PC-3 (cell line): ENCODE results near the gene GBF1. TPM values are rescaled to one million over a fixed set of nuclear protein-coding genes. Genes with fewer than 3 reads are reported as not detected.
"Not testable (repeated sequence)": the region's sequence is repeated elsewhere in the genome, so short reads cannot be mapped to it uniquely, and the experiment has no call there.

Experiments used
- ATAC-seq: fragments of 200-7000 bp; cut with Tn5 transposase; 2 replicates; pipeline ENCODE4 v1.9.1; 2020; ENCODE audit warnings: mild to moderate bottlenecking, moderate library complexity
- BruUV-seq: library from RNA; stranded (reverse); fragments of 400-500 nt; replicated peaks from 2 replicates; lab custom pipeline; 2021; lab: Mats Ljungman, UMichigan
- CTCF ChIA-PET: fragments of 300-600 bp; sonication (Branson Sonifier 250); formaldehyde crosslinking; loops from one replicate; lab custom pipeline; 2022; ENCODE audit warnings: antibody characterized with exemption; lab: Charles Lee
- POLR2A ChIA-PET: fragments of 300-600 bp; sonication (Branson Sonifier 250); formaldehyde crosslinking; loops from one replicate; lab custom pipeline; 2022; ENCODE audit warnings: antibody characterized with exemption; ENCODE audit not compliant: unreplicated experiment; lab: Charles Lee
- DNase-seq: peaks from one replicate; pipeline ENCODE4 v3.0.0-alpha.2; 2015
- H2AFZ ChIP-seq: fragments of 300-600 bp; sonication (generic); 2 replicates; pipeline ENCODE4 v1.6.0; 2016; ENCODE audit warnings: antibody characterized with exemption, low read length
- H3F3A ChIP-seq: fragments of 300-600 bp; sonication (generic); one replicate; pipeline ENCODE4 v1.6.0; 2017; ENCODE audit warnings: antibody characterized with exemption, low read length, control low read depth, mild to moderate bottlenecking; ENCODE audit not compliant: unreplicated experiment
- H3K27ac ChIP-seq: fragments of 300-600 bp; sonication (generic); 2 replicates; pipeline ENCODE4 v1.5.1; 2016; ENCODE audit warnings: mild to moderate bottlenecking, low read length
- H3K27me3 ChIP-seq: fragments of 300-600 bp; sonication (generic); 2 replicates; pipeline ENCODE4 v1.6.1; 2016; ENCODE audit warnings: low read length, mixed read lengths
- H3K36me3 ChIP-seq: fragments of 300-600 bp; sonication (generic); 2 replicates; pipeline ENCODE4 v1.6.1; 2016; ENCODE audit warnings: low read depth, mixed run types, low read length, mixed read lengths
- H3K4me1 ChIP-seq: fragments of 300-600 bp; sonication (generic); 2 replicates; pipeline ENCODE4 v1.5.1; 2016; ENCODE audit warnings: low read length; ENCODE audit not compliant: insufficient read depth
- H3K4me2 ChIP-seq: fragments of 300-600 bp; sonication (generic); 2 replicates; pipeline ENCODE4 v1.6.0; 2016; ENCODE audit warnings: low read length
- H3K4me3 ChIP-seq: fragments of 300-600 bp; sonication (generic); 2 replicates; pipeline ENCODE4 v1.5.1; 2016; ENCODE audit warnings: mild to moderate bottlenecking, low read length, mixed read lengths
- H3K79me2 ChIP-seq: fragments of 300-600 bp; sonication (generic); 2 replicates; pipeline ENCODE4 v1.6.1; 2017; ENCODE audit warnings: low read length, mixed read lengths
- H3K9ac ChIP-seq: fragments of 300-600 bp; sonication (generic); 2 replicates; pipeline ENCODE4 v1.6.0; 2016; ENCODE audit warnings: mild to moderate bottlenecking, low read length
- H3K9me2 ChIP-seq: fragments of 300-600 bp; sonication (generic); replicated peaks from 2 replicates; pipeline ENCODE4 v1.6.1; 2016; ENCODE audit warnings: mixed run types, low read length, mixed read lengths
- H3K9me3 ChIP-seq: fragments of 300-600 bp; sonication (generic); 2 replicates; pipeline ENCODE4 v1.6.1; 2016; ENCODE audit warnings: low read length, mixed read lengths
- H4K20me1 ChIP-seq: fragments of 300-600 bp; sonication (generic); 2 replicates; pipeline ENCODE4 v1.6.1; 2016; ENCODE audit warnings: low read length, mixed read lengths
- EZH2 ChIP-seq: fragments of 300-600 bp; sonication (generic); IDR thresholded peaks from one replicate; pipeline ENCODE4 v1.6.1; 2017; ENCODE audit warnings: antibody characterized with exemption, mild to moderate bottlenecking, low read length; ENCODE audit not compliant: unreplicated experiment
- EZH2phosphoT487 ChIP-seq: fragments of 300-600 bp; sonication (generic); IDR thresholded peaks from 2 replicates; pipeline ENCODE4 v1.6.1; 2018; ENCODE audit warnings: mild to moderate bottlenecking, antibody characterized with exemption, low read length, borderline replicate concordance
- intact Hi-C: fragments of 100-400 bp; cut with micrococcal nuclease; formaldehyde crosslinking; loops from 2 replicates; pipeline ENCODE4 v1.9.0; 2023
- total RNA-seq: library from RNA; depleted of rRNA; stranded (reverse); fragments of >200 nt; gene quantifications from 2 replicates; pipeline ENCODE4 v1.2.3, GENCODE V29; 2014
- TF ChIP-seq, protein P1 (sequence below): fragments of 300-600 bp; sonication (generic); conservative IDR thresholded peaks from 2 replicates; pipeline ENCODE4 v1.5.1; 2017; ENCODE audit warnings: antibody characterized with exemption, low read depth, mild to moderate bottlenecking, low read length

The GBF1 gene
- total RNA-seq, 1 experiment from 2014 or later = 25.2 TPM

GRCh38 chr10:102300278-102300843 lies 55.0 kb downstream of the GBF1 start:
- CTCF ChIA-PET = no interaction called here
- Histone ChIP-seq H2AFZ (no peak overlapping the region), H3F3A (no peaks in the 10 kb centered on the region), H3K9ac (no peak overlapping the region), H3K79me2 (peaks cover 33% of the 10 kb centered on the region), H3K4me3 (no peak overlapping the region), H3K27me3 (no peaks in the 10 kb centered on the region), H3K4me2 (no peak overlapping the region), H3K9me3 (no peaks in the 10 kb centered on the region), H3K27ac (peak overlapping the region; percentile 57), H3K36me3 (no peaks in the 10 kb centered on the region), H3K4me1 (peaks cover 8% of the 10 kb centered on the region; the same call in 1 of the 2 replicates), H3K9me2 (no peaks in the 10 kb centered on the region), H4K20me1 (no peaks in the 10 kb centered on the region)
- ATAC-seq (peak; percentile 22; the same call in 1 of the 2 replicates), DNase-seq (peak; percentile 18)
- intact Hi-C loops = loop anchor here (5.0 kb wide), 1 partner anchor 42 kb away; no protein-coding TSS in a partner anchor
- POLR2A ChIA-PET = no interaction called here
- BruUV-seq = no TSS peak
- TF ChIP-seq, protein P1, sequence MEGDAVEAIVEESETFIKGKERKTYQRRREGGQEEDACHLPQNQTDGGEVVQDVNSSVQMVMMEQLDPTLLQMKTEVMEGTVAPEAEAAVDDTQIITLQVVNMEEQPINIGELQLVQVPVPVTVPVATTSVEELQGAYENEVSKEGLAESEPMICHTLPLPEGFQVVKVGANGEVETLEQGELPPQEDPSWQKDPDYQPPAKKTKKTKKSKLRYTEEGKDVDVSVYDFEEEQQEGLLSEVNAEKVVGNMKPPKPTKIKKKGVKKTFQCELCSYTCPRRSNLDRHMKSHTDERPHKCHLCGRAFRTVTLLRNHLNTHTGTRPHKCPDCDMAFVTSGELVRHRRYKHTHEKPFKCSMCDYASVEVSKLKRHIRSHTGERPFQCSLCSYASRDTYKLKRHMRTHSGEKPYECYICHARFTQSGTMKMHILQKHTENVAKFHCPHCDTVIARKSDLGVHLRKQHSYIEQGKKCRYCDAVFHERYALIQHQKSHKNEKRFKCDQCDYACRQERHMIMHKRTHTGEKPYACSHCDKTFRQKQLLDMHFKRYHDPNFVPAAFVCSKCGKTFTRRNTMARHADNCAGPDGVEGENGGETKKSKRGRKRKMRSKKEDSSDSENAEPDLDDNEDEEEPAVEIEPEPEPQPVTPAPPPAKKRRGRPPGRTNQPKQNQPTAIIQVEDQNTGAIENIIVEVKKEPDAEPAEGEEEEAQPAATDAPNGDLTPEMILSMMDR = no peak
- TF ChIP-seq EZH2 = no peak
- TF ChIP-seq EZH2phosphoT487 = no peak

DNA sequence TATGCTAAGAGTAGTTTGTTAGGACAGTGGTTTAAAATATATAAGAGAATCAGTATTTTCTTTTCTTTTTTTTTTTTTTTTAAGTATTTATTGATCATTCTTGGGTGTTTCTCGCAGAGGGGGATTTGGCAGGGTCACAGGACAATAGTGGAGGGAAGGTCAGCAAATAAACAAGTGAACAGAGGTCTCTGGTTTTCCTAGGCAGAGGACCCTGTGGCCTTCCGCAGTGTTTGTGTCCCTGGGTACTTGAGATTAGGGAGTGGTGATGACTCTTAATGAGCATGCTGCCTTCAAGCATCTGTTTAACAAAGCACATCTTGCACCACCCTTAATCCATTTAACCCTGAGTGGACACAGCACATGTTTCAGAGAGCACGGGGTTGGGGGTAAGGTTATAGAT lies 55.6 kb downstream of the GBF1 start:
- intact Hi-C loops = loop anchor here (5.0 kb wide), 1 partner anchor 41 kb away; no protein-coding TSS in a partner anchor
- peaks cover 33% of the 10 kb centered on the region for H3K79me2 ChIP-seq
- H3K27ac ChIP-seq, CTCF ChIA-PET, H3K9me3 ChIP-seq, H2AFZ ChIP-seq, H4K20me1 ChIP-seq, H3K4me1 ChIP-seq, H3K27me3 ChIP-seq, H3K9me2 ChIP-seq, DNase-seq, H3K4me3 ChIP-seq, BruUV-seq, POLR2A ChIA-PET, ATAC-seq, H3F3A ChIP-seq, H3K36me3 ChIP-seq, H3K9ac ChIP-seq, H3K4me2 ChIP-seq: not testable (repeated sequence)

- H3K36me3 ChIP-seq, H3K4me2 ChIP-seq, DNase-seq, H4K20me1 ChIP-seq, H3K9me2 ChIP-seq, BruUV-seq, ATAC-seq, H3K4me3 ChIP-seq, H2AFZ ChIP-seq, POLR2A ChIA-PET, H3K9me3 ChIP-seq, CTCF ChIA-PET, H3F3A ChIP-seq, H3K4me1 ChIP-seq, H3K9ac ChIP-seq, H3K27me3 ChIP-seq, H3K27ac ChIP-seq: not testable (repeated sequence)
- intact Hi-C loops = loop anchor here (5.0 kb wide), 1 partner anchor 41 kb away; no protein-coding TSS in a partner anchor
- H3K79me2 ChIP-seq = peaks cover 33% of the 10 kb centered on the region
These were observed 56.0 kb downstream of the GBF1 start for GRCh38 chr10:102301332-102301731.

DNA sequence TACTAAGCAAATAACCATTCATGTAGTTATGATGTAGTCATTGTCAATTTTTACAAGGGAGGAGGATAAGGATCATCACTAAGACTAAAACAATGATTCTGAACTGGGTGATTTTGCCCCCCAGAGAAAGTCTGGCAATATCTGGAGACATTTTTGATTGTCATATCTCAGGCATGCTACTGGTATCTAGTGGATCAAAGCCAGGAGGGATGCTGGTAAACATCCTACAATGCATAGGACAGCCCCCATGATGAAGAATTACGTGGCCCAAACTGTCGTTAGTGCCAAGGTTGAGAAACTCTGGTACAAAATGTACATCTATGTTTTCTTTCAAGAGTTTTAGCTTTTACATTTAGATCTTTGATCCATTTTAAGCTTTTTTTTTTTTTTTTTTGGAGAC lies 57.3 kb downstream of the GBF1 start:
- Histone ChIP-seq H3K79me2 (peaks cover 33% of the 10 kb centered on the region), H3K36me3 (no peaks in the 10 kb centered on the region), H3K9ac (no peak overlapping the region), H3K27me3 (no peaks in the 10 kb centered on the region), H3K4me2 (no peak overlapping the region), H2AFZ (no peak overlapping the region), H3K9me2 (no peaks in the 10 kb centered on the region), H3K4me1 (peaks cover 8% of the 10 kb centered on the region; the same call in 1 of the 2 replicates), H3K27ac (no peak overlapping the region), H4K20me1 (no peaks in the 10 kb centered on the region), H3K9me3 (no peaks in the 10 kb centered on the region), H3K4me3 (no peak overlapping the region), H3F3A (no peaks in the 10 kb centered on the region)
- intact Hi-C loops = loop anchor here (5.0 kb wide), 1 partner anchor 40 kb away; no protein-coding TSS in a partner anchor
- ATAC-seq (no peak), DNase-seq (peak; percentile 10)
- POLR2A ChIA-PET = no interaction called here
- TF ChIP-seq EZH2 = no peak
- TF ChIP-seq, protein P1 = no peak
- no TSS peak for BruUV-seq
- CTCF ChIA-PET = no interaction called here
